Ramos (cell line): ENCODE data around the gene ARHGDIA.
"Not testable (repeated sequence)": the region's sequence is repeated elsewhere in the genome, so short reads cannot be mapped to it uniquely, and the experiment has no call there.

ENCODE experiments used
- in situ Hi-C: fragments of 300-500 bp; cut with MboI; formaldehyde crosslinking; loops from one replicate; pipeline ENCODE4 v1.14.3; 2022; ENCODE audit warnings: low sequenced_read_pairs; ENCODE audit not compliant: unreplicated experiment

Gene ARHGDIA

GRCh38 chr17:81870981-81871386, at the start of gene ARHGDIA:
ARHGDIA (minus strand) TSS chr17:81871337; CDS start chr17:81869930, 1,407 bp downstream.
- in situ Hi-C loops = no loop called here

GRCh38 chr17:81918832-81919545, 47.9 kb upstream of the ARHGDIA start:
- in situ Hi-C loops = no loop called here

GRCh38 chr17:81918333-81918669, 47.2 kb upstream of the ARHGDIA start:
- in situ Hi-C loops = not testable (repeated sequence)

GRCh38 chr17:81917565-81918332, 46.6 kb upstream of the ARHGDIA start, which contains the start of gene SIRT7:
SIRT7 (minus strand) TSS chr17:81918176; CDS start chr17:81918131, 45 bp downstream.
- in situ Hi-C loops = no loop called here

GRCh38 chr17:81916234-81917001, 45.3 kb upstream of the ARHGDIA start:
- in situ Hi-C loops = no loop called here

GRCh38 chr17:81915331-81915730, 44.2 kb upstream of the ARHGDIA start:
- in situ Hi-C loops = no loop called here

GRCh38 chr17:81914103-81914850, 43.1 kb upstream of the ARHGDIA start:
- in situ Hi-C loops = no loop called here

GRCh38 chr17:81913394-81914102, 42.4 kb upstream of the ARHGDIA start:
- in situ Hi-C loops = no loop called here

- in situ Hi-C loops = no loop called here
Observed at GRCh38 chr17:81912441-81913309, 41.5 kb upstream of the ARHGDIA start.

GRCh38 chr17:81911969-81912368, 40.8 kb upstream of the ARHGDIA start:
- in situ Hi-C loops = no loop called here

GRCh38 chr17:81911277-81911961, 40.3 kb upstream of the ARHGDIA start, which contains the start of gene PCYT2:
PCYT2 (minus strand) TSS chr17:81911399; CDS start chr17:81911355, 44 bp downstream.
- in situ Hi-C loops = no loop called here

GRCh38 chr17:81910840-81911276, 39.7 kb upstream of the ARHGDIA start:
- in situ Hi-C loops = no loop called here

- in situ Hi-C loops = no loop called here
Observed at GRCh38 chr17:81909966-81910839, 39.1 kb upstream of the ARHGDIA start.

GRCh38 chr17:81909231-81909630, 38.1 kb upstream of the ARHGDIA start:
- in situ Hi-C loops = no loop called here

GRCh38 chr17:81908793-81909192, 37.7 kb upstream of the ARHGDIA start:
- in situ Hi-C loops = no loop called here

GRCh38 chr17:81907219-81908145, 36.3 kb upstream of the ARHGDIA start:
- in situ Hi-C loops = no loop called here
